Body of pancreas (tissue), 4 donors: ENCODE data around the gene ZCCHC7.

ENCODE experiments used
- CTCF ChIP-seq, 7 experiments: fragments of 450-650 bp in 4 of 7; fragments of 200-600 bp in 3 of 7; sonication (generic) in 3 of 7; IDR thresholded peaks; one replicate each; pipeline ENCODE4 v1.5.1; 2016 to 2019; ENCODE audit warnings: antibody characterized with exemption in 7 of 7
- POLR2A ChIP-seq, 3 donors: fragments of 450-650 bp; IDR thresholded peaks; one replicate each; pipeline ENCODE4 v1.6.1; 2016; ENCODE audit warnings: antibody characterized with exemption in 3 of 3, mild to moderate bottlenecking in 2 of 3

GRCh38 chr9:37295178-37295577, 174.8 kb downstream of the ZCCHC7 start:
- no peak for TF ChIP-seq CTCF (IDR thresholded peaks at IDR 0.05)
- TF ChIP-seq POLR2A (IDR thresholded peaks at IDR 0.05) = no peak
